ENCODE data around the gene EXOC6B.

DNA sequence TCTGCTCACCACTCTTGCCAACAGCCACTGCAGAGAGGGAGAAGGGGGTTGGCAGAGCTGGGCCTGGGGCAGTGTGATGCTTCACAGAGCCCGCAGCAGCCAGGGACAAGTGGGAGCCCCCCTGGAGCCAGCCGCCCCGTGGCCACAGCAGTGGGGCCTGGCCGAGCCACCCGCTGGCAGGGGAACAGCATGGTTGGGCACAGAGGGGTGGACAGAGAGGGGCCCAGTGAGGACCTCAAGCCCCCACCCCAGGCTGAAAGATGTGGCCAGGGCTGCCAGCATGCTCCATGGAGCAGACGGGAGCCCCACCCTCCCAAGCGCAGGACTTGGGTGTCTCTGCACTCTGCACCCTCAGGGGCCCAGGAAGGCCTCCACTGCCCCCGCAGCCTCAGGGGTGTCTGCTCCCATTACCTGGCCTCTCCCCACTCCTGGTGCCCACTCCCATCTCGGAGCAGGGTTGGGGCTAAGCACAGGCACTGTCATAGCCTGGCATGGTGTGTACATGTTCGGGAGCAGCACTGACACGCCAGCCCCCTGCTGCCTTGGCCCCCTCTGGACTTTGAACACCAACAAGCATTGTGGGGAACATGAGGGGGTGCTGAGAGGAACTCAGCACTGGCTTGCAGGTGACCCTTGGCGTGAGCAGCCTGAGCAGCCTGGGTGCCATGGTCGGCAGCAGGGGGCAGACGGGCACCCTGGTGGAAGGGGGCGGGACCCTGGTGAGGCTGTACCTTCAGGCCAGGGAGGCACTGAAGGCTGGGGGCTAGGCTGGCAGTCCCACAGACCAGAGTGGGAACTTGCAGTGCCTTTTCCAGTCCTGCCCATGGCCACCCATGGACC, 398.6 kb downstream of the EXOC6B start:
- TF ChIP-seq POLR2A (IDR thresholded peaks at IDR 0.05), result no peak
- TF ChIP-seq, protein P1, sequence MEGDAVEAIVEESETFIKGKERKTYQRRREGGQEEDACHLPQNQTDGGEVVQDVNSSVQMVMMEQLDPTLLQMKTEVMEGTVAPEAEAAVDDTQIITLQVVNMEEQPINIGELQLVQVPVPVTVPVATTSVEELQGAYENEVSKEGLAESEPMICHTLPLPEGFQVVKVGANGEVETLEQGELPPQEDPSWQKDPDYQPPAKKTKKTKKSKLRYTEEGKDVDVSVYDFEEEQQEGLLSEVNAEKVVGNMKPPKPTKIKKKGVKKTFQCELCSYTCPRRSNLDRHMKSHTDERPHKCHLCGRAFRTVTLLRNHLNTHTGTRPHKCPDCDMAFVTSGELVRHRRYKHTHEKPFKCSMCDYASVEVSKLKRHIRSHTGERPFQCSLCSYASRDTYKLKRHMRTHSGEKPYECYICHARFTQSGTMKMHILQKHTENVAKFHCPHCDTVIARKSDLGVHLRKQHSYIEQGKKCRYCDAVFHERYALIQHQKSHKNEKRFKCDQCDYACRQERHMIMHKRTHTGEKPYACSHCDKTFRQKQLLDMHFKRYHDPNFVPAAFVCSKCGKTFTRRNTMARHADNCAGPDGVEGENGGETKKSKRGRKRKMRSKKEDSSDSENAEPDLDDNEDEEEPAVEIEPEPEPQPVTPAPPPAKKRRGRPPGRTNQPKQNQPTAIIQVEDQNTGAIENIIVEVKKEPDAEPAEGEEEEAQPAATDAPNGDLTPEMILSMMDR (IDR thresholded peaks at IDR 0.05), result no peak

Measured in body of pancreas (tissue), 4 donors.